ENCODE results near the gene DMRTC1B. TPM values are rescaled to one million over a fixed set of nuclear protein-coding genes. Genes with fewer than 3 reads are reported as not detected.
"Not testable (repeated sequence)": the region's sequence is repeated elsewhere in the genome, so short reads cannot be mapped to it uniquely, and the experiment has no call there.

The DMRTC1B gene
- total RNA-seq, 1 experiment from 2014 or later = not detected

- H3K36me3 ChIP-seq; DNase-seq (ENCODE audit: low read depth in 1 of 2, low spot score in 2 of 2); H3K27me3 ChIP-seq (replicated peaks); H3K4me3 ChIP-seq; H3K9me3 ChIP-seq (replicated peaks); H3K4me1 ChIP-seq (replicated peaks); H3K27ac ChIP-seq: not testable (repeated sequence)
Measured at GRCh38 chrX:72830701-72831100, 54.0 kb downstream of the DMRTC1B start.

- H3K27ac ChIP-seq; H3K27me3 ChIP-seq (replicated peaks); H3K36me3 ChIP-seq; H3K4me1 ChIP-seq (replicated peaks); H3K9me3 ChIP-seq (replicated peaks); H3K4me3 ChIP-seq; DNase-seq (ENCODE audit: low read depth in 1 of 2, low spot score in 2 of 2): not testable (repeated sequence)
Measured at GRCh38 chrX:72837532-72837931, 60.8 kb downstream of the DMRTC1B start.

- H3K27me3 ChIP-seq (replicated peaks); H3K9me3 ChIP-seq (replicated peaks); H3K27ac ChIP-seq; H3K4me1 ChIP-seq (replicated peaks); H3K36me3 ChIP-seq; DNase-seq (ENCODE audit: low read depth in 1 of 2, low spot score in 2 of 2); H3K4me3 ChIP-seq: not testable (repeated sequence)
Measured at GRCh38 chrX:72882898-72883297, 106.2 kb downstream of the DMRTC1B start.

- not testable (repeated sequence) for H3K36me3 ChIP-seq; H3K27ac ChIP-seq; H3K4me3 ChIP-seq; DNase-seq (ENCODE audit: low read depth in 1 of 2, low spot score in 2 of 2); H3K27me3 ChIP-seq (replicated peaks); H3K9me3 ChIP-seq (replicated peaks); H3K4me1 ChIP-seq (replicated peaks)
Measured at GRCh38 chrX:72889740-72890139, 113.0 kb downstream of the DMRTC1B start.

Other genes starting within 250 kb of the DMRTC1B start
- gene HDAC8, start 204.0 kb upstream of the DMRTC1B start, total RNA-seq (2014; rRNA removed; shearing (Covaris generic)) = 29.0 and 33.3 TPM in 2 replicates
- 0.21 TPM in 1 of 2 replicates, not detected in the other for gene PHKA1, start 62.6 kb upstream of the DMRTC1B start, total RNA-seq (2014; rRNA removed; shearing (Covaris generic))
- not detected in 2 replicates for gene FAM236B, start 5.8 kb downstream of the DMRTC1B start, total RNA-seq (2014; rRNA removed; shearing (Covaris generic))
- not detected in 2 replicates for gene FAM236D, start 31.3 kb downstream of the DMRTC1B start, total RNA-seq (2014; rRNA removed; shearing (Covaris generic))
- not detected in 2 replicates for gene FAM236C, start 135.7 kb downstream of the DMRTC1B start, total RNA-seq (2014; rRNA removed; shearing (Covaris generic))
- gene FAM236A, start 161.3 kb downstream of the DMRTC1B start, total RNA-seq (2014; rRNA removed; shearing (Covaris generic)) = not detected in 2 replicates
- not detected in 2 replicates for gene DMRTC1, start 166.9 kb downstream of the DMRTC1B start, total RNA-seq (2014; rRNA removed; shearing (Covaris generic))
- not detected in 2 replicates for gene PABPC1L2B, start 226.0 kb downstream of the DMRTC1B start, total RNA-seq (2014; rRNA removed; shearing (Covaris generic))